ENCODE measurements around the gene ASH1L.

ASH1L gene

GRCh38 chr1:155455588-155456195 lies 106.9 kb downstream of the ASH1L start:
- Histone ChIP-seq H3K27ac (replicated peaks) (no peak overlapping the region), H3K4me3 (replicated peaks; ENCODE audit: insufficient read depth, low read length) (no peak overlapping the region), H3K27me3 (ENCODE audit: insufficient read depth, poor library complexity, severe bottlenecking) (no peaks in the 10 kb centered on the region)
- TF ChIP-seq CTCF (IDR thresholded peaks at IDR 0.05; ENCODE audit: insufficient read depth, low read length) (no peak), POLR2AphosphoS5 (IDR thresholded peaks at IDR 0.05; ENCODE audit: low read depth) (no peak), GABPA (IDR thresholded peaks at IDR 0.05; ENCODE audit: low read depth) (no peak), REST (IDR thresholded peaks at IDR 0.05; ENCODE audit: insufficient replicate concordance, low read depth) (no peak), SPI1 (IDR thresholded peaks at IDR 0.05; ENCODE audit: borderline replicate concordance, low read depth) (no peak)
- no peak for DNase-seq (ENCODE audit: low read depth in 1 of 2, low spot score in 1 of 2)

- no peaks in the 10 kb centered on the region for H3K27me3 ChIP-seq (ENCODE audit: insufficient read depth, poor library complexity, severe bottlenecking)
- no peak overlapping the region for H3K27ac ChIP-seq (replicated peaks)
- no peak overlapping the region for H3K4me3 ChIP-seq (replicated peaks; ENCODE audit: insufficient read depth, low read length)
- TF ChIP-seq REST (IDR thresholded peaks at IDR 0.05; ENCODE audit: insufficient replicate concordance, low read depth) (no peak), POLR2AphosphoS5 (IDR thresholded peaks at IDR 0.05; ENCODE audit: low read depth) (no peak), GABPA (IDR thresholded peaks at IDR 0.05; ENCODE audit: low read depth) (no peak), CTCF (IDR thresholded peaks at IDR 0.05; ENCODE audit: insufficient read depth, low read length) (no peak), SPI1 (IDR thresholded peaks at IDR 0.05; ENCODE audit: borderline replicate concordance, low read depth) (no peak)
- no peak for DNase-seq (ENCODE audit: low read depth in 1 of 2, low spot score in 1 of 2)
Observed at GRCh38 chr1:155454096-155454495, 108.5 kb downstream of the ASH1L start.

- no peak for DNase-seq (ENCODE audit: low read depth in 1 of 2, low spot score in 1 of 2)
- Histone ChIP-seq H3K27me3 (ENCODE audit: insufficient read depth, poor library complexity, severe bottlenecking) (no peaks in the 10 kb centered on the region), H3K4me3 (replicated peaks; ENCODE audit: insufficient read depth, low read length) (no peak overlapping the region), H3K27ac (replicated peaks) (no peak overlapping the region)
- no peak for TF ChIP-seq SPI1 (IDR thresholded peaks at IDR 0.05; ENCODE audit: borderline replicate concordance, low read depth)
- TF ChIP-seq CTCF (IDR thresholded peaks at IDR 0.05; ENCODE audit: insufficient read depth, low read length): no peak
- TF ChIP-seq POLR2AphosphoS5 (IDR thresholded peaks at IDR 0.05; ENCODE audit: low read depth): no peak
- no peak for TF ChIP-seq REST (IDR thresholded peaks at IDR 0.05; ENCODE audit: insufficient replicate concordance, low read depth)
Observed at GRCh38 chr1:155453141-155453540, 109.5 kb downstream of the ASH1L start.
